SJCRH30 (cell line): ENCODE measurements around the gene EPHA2. TPM values are rescaled to one million over a fixed set of nuclear protein-coding genes. Genes with fewer than 3 reads are reported as not detected.
"Not testable (repeated sequence)": the region's sequence is repeated elsewhere in the genome, so short reads cannot be mapped to it uniquely, and the experiment has no call there.

Experiments used
- DNase-seq, 2 experiments: peaks; one replicate each; pipeline ENCODE4 v3.0.0-alpha.2; 2015 to 2020
- H3K27ac ChIP-seq: fragments of 250-450 bp; sonication (Bioruptor Pico); 2 replicates; pipeline ENCODE4 v1.5.1; 2020; ENCODE audit warnings: mild to moderate bottlenecking, moderate library complexity
- H3K27me3 ChIP-seq: fragments of 250-450 bp; sonication (Bioruptor Pico); 2 replicates; pipeline ENCODE4 v1.5.1; 2020; ENCODE audit warnings: mild to moderate bottlenecking, moderate library complexity
- H3K36me3 ChIP-seq: fragments of 250-450 bp; sonication (Bioruptor Pico); 2 replicates; pipeline ENCODE4 v1.5.1; 2020; ENCODE audit warnings: mild to moderate bottlenecking, moderate library complexity
- H3K4me1 ChIP-seq: fragments of 250-450 bp; sonication (Bioruptor Pico); 2 replicates; pipeline ENCODE4 v1.5.1; 2020; ENCODE audit warnings: mild to moderate bottlenecking, moderate library complexity
- H3K4me3 ChIP-seq: fragments of 250-450 bp; sonication (Bioruptor Pico); 2 replicates; pipeline ENCODE4 v1.5.1; 2020; ENCODE audit warnings: mild to moderate bottlenecking, moderate library complexity
- H3K9me3 ChIP-seq: fragments of 250-450 bp; sonication (Bioruptor Pico); replicated peaks from 2 replicates; pipeline ENCODE4 v1.5.1; 2020; ENCODE audit warnings: mild to moderate bottlenecking, moderate library complexity
- total RNA-seq: library from RNA; depleted of rRNA; stranded (reverse); fragments of >200 nt; shearing (Covaris generic); gene quantifications from 2 replicates; pipeline ENCODE4 v1.2.3, GENCODE V29; 2014

The EPHA2 gene
- total RNA-seq, 1 experiment from 2014 or later = 55.0 TPM

- Histone ChIP-seq H3K9me3 (no peaks in the 10 kb centered on the region), H3K4me1 (peaks cover 36% of the 10 kb centered on the region), H3K4me3 (no peak overlapping the region), H3K36me3 (no peaks in the 10 kb centered on the region), H3K27ac (no peak overlapping the region), H3K27me3 (no peaks in the 10 kb centered on the region)
- no peak for DNase-seq
These were observed 9.7 kb upstream of the EPHA2 start for GRCh38 chr1:16165548-16165947.

- Histone ChIP-seq H3K27ac (no peak overlapping the region), H3K9me3 (no peaks in the 10 kb centered on the region), H3K27me3 (no peaks in the 10 kb centered on the region), H3K4me3 (no peak overlapping the region), H3K4me1 (peaks cover 36% of the 10 kb centered on the region), H3K36me3 (no peaks in the 10 kb centered on the region)
- peak; percentile 63 to 72 for DNase-seq
These were observed 9.2 kb upstream of the EPHA2 start for GRCh38 chr1:16165073-16165364.

- no peak overlapping the region for H3K4me3 ChIP-seq
- no peaks in the 10 kb centered on the region for H3K36me3 ChIP-seq
- H3K27me3 ChIP-seq = no peaks in the 10 kb centered on the region
- no peaks in the 10 kb centered on the region for H3K9me3 ChIP-seq
- DNase-seq = peak; percentile 97
- H3K4me1 ChIP-seq = peaks cover 36% of the 10 kb centered on the region
- H3K27ac ChIP-seq = 0 out of 2 replicates have a peak overlapping the region, but pooled peaks have one; percentile 1
These were observed 8.6 kb upstream of the EPHA2 start for GRCh38 chr1:16164213-16165072.

- not testable (repeated sequence) for H3K9me3 ChIP-seq, H3K27me3 ChIP-seq, H3K27ac ChIP-seq, H3K4me3 ChIP-seq, DNase-seq, H3K36me3 ChIP-seq
- H3K4me1 ChIP-seq = peaks cover 38% of the 10 kb centered on the region
These were observed 7.8 kb upstream of the EPHA2 start for GRCh38 chr1:16163608-16164212.

- Histone ChIP-seq H3K4me3 (peak overlapping the region; percentile 5), H3K4me1 (peaks cover 52% of the 10 kb centered on the region), H3K27me3 (no peaks in the 10 kb centered on the region), H3K36me3 (no peaks in the 10 kb centered on the region), H3K9me3 (no peaks in the 10 kb centered on the region), H3K27ac (no peak overlapping the region)
- DNase-seq = peak; percentile 79 to 86
These were observed 6.4 kb upstream of the EPHA2 start for GRCh38 chr1:16162163-16162822.

GRCh38 chr1:16161717-16162116, 5.8 kb upstream of the EPHA2 start:
- no peak overlapping the region for H3K27ac ChIP-seq

GRCh38 chr1:16158993-16159831, 3.3 kb upstream of the EPHA2 start:
- peaks cover 48% of the 10 kb centered on the region for H3K4me1 ChIP-seq
- H3K36me3 ChIP-seq = no peaks in the 10 kb centered on the region
- H3K9me3 ChIP-seq = no peaks in the 10 kb centered on the region
- no peak for DNase-seq
- no peak overlapping the region for H3K27ac ChIP-seq
- H3K4me3 ChIP-seq = no peak overlapping the region
- no peaks in the 10 kb centered on the region for H3K27me3 ChIP-seq

More at GRCh38 chr1:16161717-16162116, 5.8 kb upstream of the EPHA2 start:
- no peak for DNase-seq
- H3K4me1 ChIP-seq = peaks cover 58% of the 10 kb centered on the region
- no peaks in the 10 kb centered on the region for H3K9me3 ChIP-seq
- no peaks in the 10 kb centered on the region for H3K27me3 ChIP-seq
- H3K4me3 ChIP-seq = no peak overlapping the region
- H3K36me3 ChIP-seq = no peaks in the 10 kb centered on the region

GRCh38 chr1:16158025-16158424, 2.2 kb upstream of the EPHA2 start:
- peak; percentile 65 to 73 for DNase-seq
- peaks cover 48% of the 10 kb centered on the region for H3K4me1 ChIP-seq
- no peaks in the 10 kb centered on the region for H3K27me3 ChIP-seq
- no peaks in the 10 kb centered on the region for H3K36me3 ChIP-seq
- H3K4me3 ChIP-seq = no peak overlapping the region
- H3K27ac ChIP-seq = peak overlapping the region; percentile 24; the same call in 1 of the 2 replicates
- H3K9me3 ChIP-seq = no peaks in the 10 kb centered on the region

GRCh38 chr1:16156848-16157495, 1.1 kb upstream of the EPHA2 start:
- Histone ChIP-seq H3K36me3 (peaks cover 4% of the 10 kb centered on the region; the same call in 1 of the 2 replicates), H3K27ac (no peak overlapping the region), H3K27me3 (no peaks in the 10 kb centered on the region), H3K4me1 (peaks cover 48% of the 10 kb centered on the region), H3K9me3 (no peaks in the 10 kb centered on the region), H3K4me3 (no peak overlapping the region)
- DNase-seq = peak in 1 of 2 experiments; percentile 61

GRCh38 chr1:16153999-16154673, 1.7 kb downstream of the EPHA2 start:
- H3K9me3 ChIP-seq = no peaks in the 10 kb centered on the region
- H3K4me1 ChIP-seq = peaks cover 63% of the 10 kb centered on the region
- H3K4me3 ChIP-seq = peak overlapping the region; percentile 90
- DNase-seq = peak; percentile 95 to 97
- H3K27me3 ChIP-seq = no peaks in the 10 kb centered on the region
- peaks cover 20% of the 10 kb centered on the region for H3K36me3 ChIP-seq
- peak overlapping the region; percentile 64 for H3K27ac ChIP-seq

GRCh38 chr1:16153096-16153998, 2.5 kb downstream of the EPHA2 start:
- peak overlapping the region; percentile 90 for H3K4me3 ChIP-seq
- no peaks in the 10 kb centered on the region for H3K27me3 ChIP-seq
- peak; percentile 54 to 73 for DNase-seq
- peaks cover 58% of the 10 kb centered on the region for H3K4me1 ChIP-seq
- peak overlapping the region; percentile 64 for H3K27ac ChIP-seq
- peaks cover 28% of the 10 kb centered on the region for H3K36me3 ChIP-seq
- H3K9me3 ChIP-seq = no peaks in the 10 kb centered on the region

GRCh38 chr1:16152481-16153087, 3.3 kb downstream of the EPHA2 start:
- Histone ChIP-seq H3K4me3 (peak overlapping the region; percentile 90), H3K9me3 (no peaks in the 10 kb centered on the region), H3K27ac (peak overlapping the region; percentile 64), H3K27me3 (no peaks in the 10 kb centered on the region), H3K4me1 (peaks cover 54% of the 10 kb centered on the region), H3K36me3 (peaks cover 36% of the 10 kb centered on the region)
- peak in 1 of 2 experiments; percentile 59 for DNase-seq
